ENCODE data around the gene HACE1.

The HACE1 gene

DNA sequence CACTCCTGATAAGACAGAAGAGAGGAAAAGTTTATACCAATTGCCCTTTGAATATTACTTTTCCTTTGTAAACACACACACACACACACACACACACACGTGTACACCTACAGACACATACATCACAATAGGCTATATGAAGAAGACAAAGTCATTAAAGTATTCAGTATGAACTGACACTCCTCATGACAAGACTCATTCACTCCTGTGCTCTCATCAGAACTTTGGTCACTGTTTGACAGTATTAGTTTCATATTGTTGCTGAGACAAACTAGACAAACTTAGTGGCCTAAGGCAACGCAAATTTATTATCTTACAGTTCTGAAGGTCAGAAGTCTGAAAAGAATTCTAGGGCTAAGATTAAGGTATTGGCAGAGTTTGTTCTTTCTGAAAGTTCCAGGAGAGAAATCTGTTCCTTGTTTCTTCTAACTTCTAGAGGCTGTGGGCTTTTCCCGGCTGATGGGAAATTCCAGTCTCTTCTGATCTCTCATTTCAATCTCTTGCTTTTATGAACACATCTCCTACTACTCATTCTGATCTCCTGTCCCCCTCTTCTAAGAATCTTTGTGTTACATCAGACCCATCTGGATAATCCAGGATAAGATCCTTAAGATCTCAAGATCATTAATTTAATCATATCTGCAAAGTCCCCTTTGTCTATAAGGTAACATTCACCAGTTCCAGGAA lies 171.3 kb downstream of the HACE1 start:
- DNase-seq (ENCODE audit: low read depth in 2 of 2): no peak

DNA sequence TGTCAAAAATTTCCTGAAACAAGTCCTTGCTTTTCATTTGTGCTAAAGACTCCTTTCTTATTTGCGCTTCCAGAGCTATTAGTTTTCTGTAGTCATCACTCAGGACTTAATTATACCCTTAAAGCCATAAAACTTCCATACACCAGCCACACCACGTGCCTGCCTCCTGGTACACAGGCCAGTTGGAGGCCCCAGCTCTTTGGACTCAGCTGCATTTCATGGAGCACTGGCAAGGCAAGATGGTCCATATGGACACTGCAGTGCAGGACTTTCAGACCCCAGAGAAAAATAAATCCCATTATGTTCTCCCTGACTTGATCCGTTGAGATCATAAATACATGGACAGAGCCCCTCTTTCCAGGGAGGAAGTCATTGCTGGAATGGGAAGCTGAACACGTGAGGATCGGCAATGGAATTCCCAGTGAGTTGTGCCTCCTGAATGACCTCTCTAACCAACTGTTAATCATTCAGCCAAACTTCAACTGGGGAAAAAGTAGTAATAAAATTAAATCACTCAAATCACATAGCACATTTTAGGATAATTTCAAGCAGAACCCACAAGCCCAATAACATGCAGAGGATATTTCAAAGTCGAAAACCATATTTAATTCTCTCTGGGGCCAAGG lies 173.1 kb downstream of the HACE1 start:
- DNase-seq (ENCODE audit: low read depth in 2 of 2): no peak

DNA sequence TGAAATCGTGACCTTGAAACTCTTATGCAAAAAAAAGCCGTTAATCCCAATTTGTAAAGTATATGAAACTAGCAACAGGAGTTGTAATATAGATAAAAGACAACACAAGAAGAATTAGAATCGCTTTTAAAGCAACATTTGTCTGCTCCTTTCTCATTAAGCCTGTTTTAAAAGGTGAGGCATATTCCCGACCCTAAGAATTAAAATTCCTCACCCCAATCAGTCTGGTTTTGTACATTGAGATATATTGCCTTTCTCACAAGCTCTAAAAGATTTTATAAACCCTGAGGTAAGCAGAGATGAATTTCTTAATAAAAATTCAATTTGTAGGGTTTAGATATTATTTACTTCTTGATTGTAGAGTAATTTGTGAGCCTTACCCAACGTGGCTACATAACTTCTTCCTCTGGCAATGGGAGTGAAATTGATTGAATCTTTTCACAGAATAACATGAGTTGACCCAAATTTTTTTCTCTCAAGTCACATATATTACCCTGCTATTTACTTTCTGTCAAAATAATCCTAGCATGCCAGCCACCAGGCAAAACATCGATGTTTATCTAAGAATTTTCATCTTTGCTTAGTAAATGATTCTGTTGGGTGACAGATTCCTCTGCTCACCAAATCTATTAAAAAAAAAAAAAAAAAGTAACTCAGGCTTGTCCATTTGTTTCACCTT lies 173.7 kb downstream of the HACE1 start:
- no peak for DNase-seq (ENCODE audit: low read depth in 2 of 2)

DNA sequence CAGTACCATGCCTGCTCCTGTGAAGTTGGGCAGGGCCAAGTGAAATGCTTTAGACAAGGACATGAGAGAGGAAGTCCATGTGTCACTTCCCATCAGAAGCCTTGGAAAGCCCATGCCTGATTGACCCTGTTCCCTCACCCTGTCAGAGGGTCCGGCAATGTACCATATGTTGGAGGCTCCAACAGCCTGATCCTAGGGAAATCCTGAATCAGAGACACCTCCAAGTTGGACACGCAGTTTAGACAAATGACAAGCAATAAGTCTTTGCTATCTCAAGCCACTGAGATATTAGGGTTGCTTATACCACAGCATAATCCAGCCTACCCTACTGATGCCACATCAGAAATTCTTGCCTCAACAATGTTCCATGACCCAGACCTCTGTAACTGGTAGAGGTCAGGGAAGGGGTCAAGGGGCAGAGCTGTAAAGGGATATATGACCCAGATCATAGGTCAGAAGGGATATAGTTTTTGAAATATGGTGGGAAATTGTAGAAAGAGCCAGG lies 174.8 kb downstream of the HACE1 start:
- no peak for DNase-seq (ENCODE audit: low read depth in 2 of 2)

DNA sequence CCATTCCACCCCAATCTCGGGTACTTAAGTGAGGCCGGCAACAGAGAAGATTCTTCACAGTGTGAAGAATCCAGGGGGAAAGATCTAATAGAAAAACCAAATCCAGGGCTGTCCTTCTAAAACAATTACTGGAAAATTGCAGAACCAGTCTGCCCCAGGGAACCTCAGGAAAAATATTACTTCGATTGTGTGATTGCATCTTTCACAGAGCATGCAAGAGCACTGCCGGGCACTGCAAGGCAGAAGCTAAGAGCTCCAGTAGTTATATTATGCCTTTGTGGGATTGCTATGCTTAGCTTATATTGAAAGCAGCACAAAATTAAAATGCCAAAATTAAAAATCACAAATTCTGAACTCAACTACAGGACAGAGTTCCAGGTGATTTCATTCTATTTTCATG lies 175.9 kb downstream of the HACE1 start:
- DNase-seq (ENCODE audit: low read depth in 2 of 2): no peak

DNA sequence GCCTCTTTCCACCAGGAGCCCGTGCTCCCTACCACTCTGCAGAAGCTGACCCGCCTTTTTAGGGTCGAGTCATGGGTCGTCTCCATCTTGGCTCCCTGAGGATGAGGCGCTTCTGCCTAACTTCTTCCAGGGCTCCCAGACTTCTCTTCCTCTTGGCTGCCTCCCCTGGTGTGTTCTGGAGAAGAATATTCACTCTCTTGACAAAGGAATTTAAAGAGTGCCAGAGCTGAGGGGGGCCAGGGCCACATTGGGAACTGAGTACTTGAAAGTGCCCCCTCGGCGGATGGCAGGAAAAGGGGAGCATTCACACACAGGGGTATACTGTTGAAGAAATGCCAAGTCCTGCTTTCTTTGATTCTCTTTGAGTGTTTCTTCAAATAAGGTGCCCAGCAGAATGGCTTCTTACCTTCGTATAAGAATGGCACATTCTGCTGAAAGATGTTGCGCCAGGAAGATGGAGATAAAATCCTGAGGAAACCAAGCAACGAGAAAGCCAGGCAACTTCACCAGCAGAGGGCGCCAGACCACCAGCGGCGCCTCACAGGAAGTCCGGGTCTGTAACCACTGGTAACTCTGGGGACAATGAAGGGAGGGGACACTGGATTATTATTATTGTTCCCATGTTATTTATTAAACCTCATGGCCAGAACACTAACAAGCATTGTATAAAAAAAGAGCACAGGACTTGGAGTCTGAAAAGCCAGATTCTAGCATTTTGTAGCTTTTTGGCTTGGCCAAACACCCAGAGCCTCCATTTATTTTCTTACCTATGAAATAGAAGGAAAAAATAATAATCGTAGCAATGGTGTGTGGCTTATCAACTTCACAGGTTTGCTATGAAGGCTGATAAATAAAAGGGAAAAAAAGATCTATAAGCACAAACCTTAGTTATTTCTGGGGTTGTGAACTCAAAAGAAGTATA lies 176.7 kb downstream of the HACE1 start:
- peak; percentile 20 to 27 for DNase-seq (ENCODE audit: low read depth in 2 of 2)

DNA sequence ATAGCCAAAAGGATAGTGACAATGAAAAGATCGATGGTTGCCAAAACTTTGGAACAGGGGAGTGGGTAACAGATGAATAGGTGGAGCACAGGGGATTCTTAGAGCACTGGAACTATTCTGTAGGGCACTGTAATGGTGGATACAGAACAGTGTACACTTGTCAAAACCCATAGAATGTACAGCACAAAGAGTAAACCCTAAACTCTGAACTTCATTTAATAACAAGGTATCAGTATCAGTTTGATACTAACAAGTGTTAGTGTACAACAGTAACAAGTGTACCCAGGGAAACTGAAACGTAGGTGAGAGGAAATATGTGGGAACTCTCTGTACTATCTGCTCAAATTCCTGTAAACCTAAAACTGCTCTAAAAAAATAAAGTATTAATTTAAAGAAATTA lies 179.2 kb downstream of the HACE1 start:
- no peak for DNase-seq (ENCODE audit: low read depth in 2 of 2)

DNA sequence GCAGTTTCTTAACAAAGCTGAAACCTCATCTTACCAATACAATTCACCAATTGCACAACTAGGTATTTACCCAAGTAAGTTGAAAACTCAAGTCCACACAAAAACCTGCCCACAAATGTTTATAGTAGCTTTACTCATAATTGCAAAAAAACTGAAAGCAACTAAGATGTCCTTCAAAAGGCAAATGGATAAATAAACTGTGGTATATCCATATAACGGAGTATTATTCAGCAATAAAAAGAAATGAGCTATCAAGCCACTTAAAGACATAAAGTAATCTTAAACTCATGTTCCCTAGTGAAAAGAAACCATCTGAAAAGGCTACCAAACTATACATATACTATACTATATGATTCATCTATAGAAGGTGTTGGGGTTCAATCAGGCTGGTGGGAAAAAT lies 179.7 kb downstream of the HACE1 start:
- DNase-seq (ENCODE audit: low read depth in 2 of 2): no peak
